PC-9 (cell line): Measurements from ENCODE around the gene TERB1.

ENCODE experiments used
- EZH2 ChIP-seq: fragments of 200-600 bp; sonication (generic); IDR thresholded peaks from 2 replicates; pipeline ENCODE4 v1.8.0; 2017; ENCODE audit warnings: antibody characterized with exemption, low read depth
- TF ChIP-seq, protein P1 (sequence below): fragments of 200-600 bp; sonication (generic); conservative IDR thresholded peaks from 2 replicates; pipeline ENCODE4 v1.6.1; 2017; ENCODE audit warnings: mixed run types, antibody characterized with exemption, mild to moderate bottlenecking, moderate library complexity

DNA sequence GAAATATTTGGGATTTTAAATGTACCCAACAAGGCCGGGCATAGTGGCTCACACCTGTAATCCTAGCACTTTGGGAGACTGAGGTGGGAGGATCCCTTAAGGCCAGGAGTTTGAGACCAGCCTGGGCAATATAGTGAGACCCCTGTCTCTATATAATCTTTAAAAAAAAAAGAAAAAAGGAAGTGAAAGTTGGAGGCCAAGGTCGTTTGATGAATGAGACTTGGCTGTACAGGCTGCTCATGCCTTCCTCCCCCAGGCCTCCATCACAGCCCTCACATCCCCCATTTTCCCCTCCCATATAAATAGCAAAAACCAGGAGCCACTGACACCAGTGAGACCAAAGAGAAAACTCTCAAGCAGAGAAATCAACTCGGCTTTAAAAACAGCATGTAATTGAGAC, 39.5 kb upstream of the TERB1 start:
- TF ChIP-seq, protein P1, sequence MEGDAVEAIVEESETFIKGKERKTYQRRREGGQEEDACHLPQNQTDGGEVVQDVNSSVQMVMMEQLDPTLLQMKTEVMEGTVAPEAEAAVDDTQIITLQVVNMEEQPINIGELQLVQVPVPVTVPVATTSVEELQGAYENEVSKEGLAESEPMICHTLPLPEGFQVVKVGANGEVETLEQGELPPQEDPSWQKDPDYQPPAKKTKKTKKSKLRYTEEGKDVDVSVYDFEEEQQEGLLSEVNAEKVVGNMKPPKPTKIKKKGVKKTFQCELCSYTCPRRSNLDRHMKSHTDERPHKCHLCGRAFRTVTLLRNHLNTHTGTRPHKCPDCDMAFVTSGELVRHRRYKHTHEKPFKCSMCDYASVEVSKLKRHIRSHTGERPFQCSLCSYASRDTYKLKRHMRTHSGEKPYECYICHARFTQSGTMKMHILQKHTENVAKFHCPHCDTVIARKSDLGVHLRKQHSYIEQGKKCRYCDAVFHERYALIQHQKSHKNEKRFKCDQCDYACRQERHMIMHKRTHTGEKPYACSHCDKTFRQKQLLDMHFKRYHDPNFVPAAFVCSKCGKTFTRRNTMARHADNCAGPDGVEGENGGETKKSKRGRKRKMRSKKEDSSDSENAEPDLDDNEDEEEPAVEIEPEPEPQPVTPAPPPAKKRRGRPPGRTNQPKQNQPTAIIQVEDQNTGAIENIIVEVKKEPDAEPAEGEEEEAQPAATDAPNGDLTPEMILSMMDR: no peak
- TF ChIP-seq EZH2: no peak
